Measurements from ENCODE around the gene ZDHHC14.

Gene ZDHHC14

GRCh38 chr6:157592541-157592940, 211.6 kb downstream of the ZDHHC14 start:
- no peaks in the 10 kb centered on the region for H3K79me2 ChIP-seq (ENCODE audit: control insufficient read depth, insufficient read depth, low read length)
- no peak overlapping the region for H3K4me2 ChIP-seq (ENCODE audit: low read length)
- H3K9ac ChIP-seq (ENCODE audit: low read length), result no peak overlapping the region
- H4K5ac ChIP-seq (ENCODE audit: low read length), result no peak overlapping the region
- no peak overlapping the region for H2BK5ac ChIP-seq (ENCODE audit: low read length)
- no peaks in the 10 kb centered on the region for H3K79me1 ChIP-seq (ENCODE audit: low read length)
- no peak overlapping the region for H2AK5ac ChIP-seq (ENCODE audit: low read length)
- no peak overlapping the region for H3K27ac ChIP-seq (ENCODE audit: low read depth, low read length)
- H3K4me3 ChIP-seq (ENCODE audit: low read length), result no peak overlapping the region
- no peaks in the 10 kb centered on the region for H3K4me1 ChIP-seq (ENCODE audit: control insufficient read depth, low read depth, low read length)
- H2BK120ac ChIP-seq (ENCODE audit: low read depth, low read length), result no peak overlapping the region
- H3K56ac ChIP-seq (ENCODE audit: low read length), result no peak overlapping the region
- H3K36me3 ChIP-seq (ENCODE audit: control insufficient read depth, insufficient read depth, low read length), result no peaks in the 10 kb centered on the region
- no peak overlapping the region for H3K4ac ChIP-seq (ENCODE audit: low read depth, low read length)
- no peak overlapping the region for H3K23ac ChIP-seq (ENCODE audit: low read length)
- no peaks in the 10 kb centered on the region for H3K27me3 ChIP-seq (ENCODE audit: insufficient read depth, low read length, poor library complexity)
- no peak for DNase-seq
- no peak overlapping the region for H2BK15ac ChIP-seq (replicated peaks; ENCODE audit: low read depth)
- no CpG with 5 or more reads among the region's 16 CpGs for WGBS (ENCODE audit: extremely low coverage, insufficient coverage, low lambda C conversion rate)
- no peak overlapping the region for H3K18ac ChIP-seq (ENCODE audit: low read length)
- no peak overlapping the region for H4K8ac ChIP-seq (ENCODE audit: low read depth, low read length)

- no peak for DNase-seq
- no peaks in the 10 kb centered on the region for H3K36me3 ChIP-seq (ENCODE audit: control insufficient read depth, insufficient read depth, low read length)
Measured at GRCh38 chr6:157592980-157593379, 212.0 kb downstream of the ZDHHC14 start.

GRCh38 chr6:157593596-157593995, 212.6 kb downstream of the ZDHHC14 start:
- Histone ChIP-seq H3K4me3 (ENCODE audit: low read length) (no peak overlapping the region), H2BK120ac (ENCODE audit: low read depth, low read length) (no peak overlapping the region), H2AK5ac (ENCODE audit: low read length) (no peak overlapping the region), H3K79me1 (ENCODE audit: low read length) (no peaks in the 10 kb centered on the region), H3K27me3 (ENCODE audit: insufficient read depth, low read length, poor library complexity) (no peaks in the 10 kb centered on the region), H4K5ac (ENCODE audit: low read length) (no peak overlapping the region), H3K4me2 (ENCODE audit: low read length) (no peak overlapping the region), H3K36me3 (ENCODE audit: control insufficient read depth, insufficient read depth, low read length) (no peaks in the 10 kb centered on the region), H3K23ac (ENCODE audit: low read length) (no peak overlapping the region), H2BK5ac (ENCODE audit: low read length) (no peak overlapping the region), H3K4me1 (ENCODE audit: control insufficient read depth, low read depth, low read length) (no peaks in the 10 kb centered on the region), H4K8ac (ENCODE audit: low read depth, low read length) (no peak overlapping the region), H3K18ac (ENCODE audit: low read length) (no peak overlapping the region), H3K56ac (ENCODE audit: low read length) (no peak overlapping the region), H3K27ac (ENCODE audit: low read depth, low read length) (no peak overlapping the region), H3K4ac (ENCODE audit: low read depth, low read length) (no peak overlapping the region), H3K79me2 (ENCODE audit: control insufficient read depth, insufficient read depth, low read length) (no peaks in the 10 kb centered on the region), H3K9ac (ENCODE audit: low read length) (no peak overlapping the region), H2BK15ac (replicated peaks; ENCODE audit: low read depth) (no peak overlapping the region)
- no peak for DNase-seq
- WGBS (ENCODE audit: extremely low coverage, insufficient coverage, low lambda C conversion rate), result no CpG with 5 or more reads among the region's 8 CpGs

More at GRCh38 chr6:157592980-157593379, 212.0 kb downstream of the ZDHHC14 start:
- Histone ChIP-seq H2AK5ac (ENCODE audit: low read length) (no peak overlapping the region), H3K79me1 (ENCODE audit: low read length) (no peaks in the 10 kb centered on the region), H4K8ac (ENCODE audit: low read depth, low read length) (no peak overlapping the region), H3K18ac (ENCODE audit: low read length) (no peak overlapping the region), H2BK15ac (replicated peaks; ENCODE audit: low read depth) (no peak overlapping the region), H2BK120ac (ENCODE audit: low read depth, low read length) (no peak overlapping the region), H3K23ac (ENCODE audit: low read length) (no peak overlapping the region), H4K5ac (ENCODE audit: low read length) (no peak overlapping the region), H3K4me2 (ENCODE audit: low read length) (no peak overlapping the region), H3K56ac (ENCODE audit: low read length) (no peak overlapping the region), H2BK5ac (ENCODE audit: low read length) (no peak overlapping the region), H3K4me3 (ENCODE audit: low read length) (no peak overlapping the region), H3K9ac (ENCODE audit: low read length) (no peak overlapping the region), H3K27me3 (ENCODE audit: insufficient read depth, low read length, poor library complexity) (no peaks in the 10 kb centered on the region), H3K27ac (ENCODE audit: low read depth, low read length) (no peak overlapping the region), H3K79me2 (ENCODE audit: control insufficient read depth, insufficient read depth, low read length) (no peaks in the 10 kb centered on the region), H3K4me1 (ENCODE audit: control insufficient read depth, low read depth, low read length) (no peaks in the 10 kb centered on the region), H3K4ac (ENCODE audit: low read depth, low read length) (no peak overlapping the region)
- no CpG with 5 or more reads among the region's 21 CpGs for WGBS (ENCODE audit: extremely low coverage, insufficient coverage, low lambda C conversion rate)

GRCh38 chr6:157594292-157594691, 213.3 kb downstream of the ZDHHC14 start:
- Histone ChIP-seq H3K4me2 (ENCODE audit: low read length) (no peak overlapping the region), H4K5ac (ENCODE audit: low read length) (no peak overlapping the region), H3K23ac (ENCODE audit: low read length) (no peak overlapping the region), H3K4me1 (ENCODE audit: control insufficient read depth, low read depth, low read length) (no peaks in the 10 kb centered on the region), H3K36me3 (ENCODE audit: control insufficient read depth, insufficient read depth, low read length) (no peaks in the 10 kb centered on the region), H2AK5ac (ENCODE audit: low read length) (no peak overlapping the region), H2BK120ac (ENCODE audit: low read depth, low read length) (no peak overlapping the region), H3K4me3 (ENCODE audit: low read length) (no peak overlapping the region), H3K27ac (ENCODE audit: low read depth, low read length) (no peak overlapping the region), H3K79me1 (ENCODE audit: low read length) (no peaks in the 10 kb centered on the region), H3K9ac (ENCODE audit: low read length) (no peak overlapping the region), H2BK5ac (ENCODE audit: low read length) (no peak overlapping the region), H3K4ac (ENCODE audit: low read depth, low read length) (no peak overlapping the region), H3K18ac (ENCODE audit: low read length) (no peak overlapping the region), H3K79me2 (ENCODE audit: control insufficient read depth, insufficient read depth, low read length) (no peaks in the 10 kb centered on the region), H3K56ac (ENCODE audit: low read length) (no peak overlapping the region), H2BK15ac (replicated peaks; ENCODE audit: low read depth) (no peak overlapping the region), H3K27me3 (ENCODE audit: insufficient read depth, low read length, poor library complexity) (no peaks in the 10 kb centered on the region), H4K8ac (ENCODE audit: low read depth, low read length) (no peak overlapping the region)
- no CpG with 5 or more reads among the region's 7 CpGs for WGBS (ENCODE audit: extremely low coverage, insufficient coverage, low lambda C conversion rate)
- DNase-seq, result no peak

GRCh38 chr6:157595768-157596167, 214.8 kb downstream of the ZDHHC14 start:
- WGBS (ENCODE audit: extremely low coverage, insufficient coverage, low lambda C conversion rate), result no CpG with 5 or more reads among the region's 8 CpGs

GRCh38 chr6:157596461-157596860, 215.5 kb downstream of the ZDHHC14 start:
- WGBS (ENCODE audit: extremely low coverage, insufficient coverage, low lambda C conversion rate), result no CpG with 5 or more reads among the region's 6 CpGs
- Histone ChIP-seq H3K56ac (ENCODE audit: low read length) (no peak overlapping the region), H3K4me2 (ENCODE audit: low read length) (no peak overlapping the region), H3K36me3 (ENCODE audit: control insufficient read depth, insufficient read depth, low read length) (no peaks in the 10 kb centered on the region), H3K27me3 (ENCODE audit: insufficient read depth, low read length, poor library complexity) (no peaks in the 10 kb centered on the region), H4K5ac (ENCODE audit: low read length) (no peak overlapping the region), H4K8ac (ENCODE audit: low read depth, low read length) (no peak overlapping the region), H2BK15ac (replicated peaks; ENCODE audit: low read depth) (no peak overlapping the region), H3K79me1 (ENCODE audit: low read length) (no peaks in the 10 kb centered on the region), H3K23ac (ENCODE audit: low read length) (no peak overlapping the region), H2BK5ac (ENCODE audit: low read length) (no peak overlapping the region), H2AK5ac (ENCODE audit: low read length) (no peak overlapping the region), H3K4ac (ENCODE audit: low read depth, low read length) (no peak overlapping the region), H3K18ac (ENCODE audit: low read length) (no peak overlapping the region), H3K79me2 (ENCODE audit: control insufficient read depth, insufficient read depth, low read length) (no peaks in the 10 kb centered on the region), H3K4me1 (ENCODE audit: control insufficient read depth, low read depth, low read length) (no peaks in the 10 kb centered on the region), H3K9ac (ENCODE audit: low read length) (no peak overlapping the region), H3K27ac (ENCODE audit: low read depth, low read length) (no peak overlapping the region), H3K4me3 (ENCODE audit: low read length) (no peak overlapping the region), H2BK120ac (ENCODE audit: low read depth, low read length) (no peak overlapping the region)
- DNase-seq, result no peak

More at GRCh38 chr6:157595768-157596167, 214.8 kb downstream of the ZDHHC14 start:
- H3K4me3 ChIP-seq (ENCODE audit: low read length), result no peak overlapping the region
- H2BK5ac ChIP-seq (ENCODE audit: low read length), result no peak overlapping the region
- no peaks in the 10 kb centered on the region for H3K27me3 ChIP-seq (ENCODE audit: insufficient read depth, low read length, poor library complexity)
- no peak overlapping the region for H2BK120ac ChIP-seq (ENCODE audit: low read depth, low read length)
- no peak overlapping the region for H3K27ac ChIP-seq (ENCODE audit: low read depth, low read length)
- no peak for DNase-seq
- H3K9ac ChIP-seq (ENCODE audit: low read length), result no peak overlapping the region
- no peak overlapping the region for H4K5ac ChIP-seq (ENCODE audit: low read length)
- no peak overlapping the region for H3K56ac ChIP-seq (ENCODE audit: low read length)
- H3K79me2 ChIP-seq (ENCODE audit: control insufficient read depth, insufficient read depth, low read length), result no peaks in the 10 kb centered on the region
- H3K4ac ChIP-seq (ENCODE audit: low read depth, low read length), result no peak overlapping the region
- no peak overlapping the region for H2BK15ac ChIP-seq (replicated peaks; ENCODE audit: low read depth)
- H3K18ac ChIP-seq (ENCODE audit: low read length), result no peak overlapping the region
- no peak overlapping the region for H2AK5ac ChIP-seq (ENCODE audit: low read length)
- H3K4me1 ChIP-seq (ENCODE audit: control insufficient read depth, low read depth, low read length), result no peaks in the 10 kb centered on the region
- no peak overlapping the region for H3K23ac ChIP-seq (ENCODE audit: low read length)
- H3K79me1 ChIP-seq (ENCODE audit: low read length), result no peaks in the 10 kb centered on the region
- H4K8ac ChIP-seq (ENCODE audit: low read depth, low read length), result no peak overlapping the region
- H3K4me2 ChIP-seq (ENCODE audit: low read length), result no peak overlapping the region
- H3K36me3 ChIP-seq (ENCODE audit: control insufficient read depth, insufficient read depth, low read length), result no peaks in the 10 kb centered on the region

Measured in mesendoderm (in vitro differentiated cells).